Activated CD4-positive, CD25-positive, alpha-beta regulatory T cell treated with anti-CD3 and anti-CD28 coated beads, Interleukin-2, amount 50 U/mL, for 72 hours (primary cell): Measurements from ENCODE around the gene DENND2A.
A peak's percentile ranks its signal among the peaks of the same experiment; 100 is the strongest.
"Not testable (repeated sequence)": the region's sequence is repeated elsewhere in the genome, so short reads cannot be mapped to it uniquely, and the experiment has no call there.

Source experiments
- DNase-seq: peaks from one replicate; pipeline ENCODE4 v3.0.0; 2021

The DENND2A gene

DNA sequence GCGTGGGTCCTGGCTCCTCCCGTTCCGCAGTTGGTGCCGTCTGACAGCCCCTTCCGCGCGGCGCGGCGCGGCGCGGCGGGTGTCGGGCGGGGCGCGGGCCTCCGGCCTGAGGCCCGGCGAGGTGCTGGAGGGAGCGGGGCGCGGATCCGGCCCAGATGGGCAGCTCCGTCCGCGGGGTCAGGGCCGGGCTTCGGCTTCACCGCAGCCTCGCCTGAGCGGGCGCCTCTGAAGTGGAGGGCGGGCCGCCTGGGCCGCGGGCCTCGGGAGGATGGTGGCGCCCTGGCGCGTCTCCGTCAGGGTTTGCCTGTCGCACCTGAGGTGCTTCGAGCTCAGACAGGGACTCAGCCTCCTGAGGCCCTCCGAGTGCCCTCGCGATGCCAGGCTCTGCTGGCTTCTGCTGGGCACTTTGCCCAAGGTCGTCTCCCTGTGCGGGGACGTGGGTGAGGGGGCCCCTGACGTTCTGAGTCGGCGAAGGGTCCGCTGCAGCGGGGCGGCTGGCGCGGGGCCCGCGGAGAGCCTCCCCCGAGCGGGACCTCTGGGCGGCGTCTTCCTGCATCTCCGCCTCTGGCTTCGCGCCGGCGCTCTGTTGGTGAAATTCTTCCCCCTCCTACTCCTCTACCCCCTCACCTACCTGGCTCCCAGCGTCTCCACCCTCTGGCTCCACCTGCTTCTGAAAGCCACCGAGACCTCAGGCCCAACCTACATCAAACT is 32.6 kb upstream of the DENND2A start:
- DNase-seq = peak; percentile 71

DNA sequence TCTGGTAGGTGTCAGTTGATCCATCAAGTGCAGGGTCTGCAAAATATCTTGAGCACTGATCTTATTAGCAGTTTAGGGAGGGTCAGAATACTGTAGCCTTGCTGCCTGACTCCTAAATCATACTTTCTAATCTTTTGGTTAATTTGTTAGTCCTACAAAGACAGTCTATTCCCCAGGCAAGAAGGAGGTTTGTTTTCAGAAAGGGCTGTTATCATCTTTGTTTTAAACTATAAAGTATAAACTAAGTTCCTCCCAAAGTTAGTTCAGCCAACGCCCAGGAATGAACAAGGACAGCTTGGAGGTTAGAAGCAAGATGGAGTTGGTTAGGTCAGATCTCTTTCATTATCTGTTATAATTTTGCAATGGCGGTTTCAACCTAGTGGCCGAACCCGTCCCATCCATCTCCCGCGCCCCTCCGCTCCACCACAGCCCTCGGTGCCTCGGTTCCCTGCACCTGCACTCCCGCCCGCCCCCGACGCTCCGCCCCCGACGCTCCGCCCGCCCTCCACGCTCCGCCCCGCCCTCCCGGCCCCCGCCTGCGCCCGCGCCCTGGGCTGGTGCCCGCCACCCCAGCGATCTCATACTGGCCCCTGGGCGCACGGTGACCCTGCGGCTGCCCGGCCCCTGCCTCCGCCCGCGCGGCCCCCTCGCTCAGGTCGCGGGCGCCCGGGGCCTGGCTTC is 31.9 kb upstream of the DENND2A start, which contains the start of gene ADCK2:
TSS of gene ADCK2 (plus strand) at position 564 of the 681 bp plus-strand sequence. CDS start 386 bp downstream, outside the sequence.
- peak; percentile 70 for DNase-seq

DNA sequence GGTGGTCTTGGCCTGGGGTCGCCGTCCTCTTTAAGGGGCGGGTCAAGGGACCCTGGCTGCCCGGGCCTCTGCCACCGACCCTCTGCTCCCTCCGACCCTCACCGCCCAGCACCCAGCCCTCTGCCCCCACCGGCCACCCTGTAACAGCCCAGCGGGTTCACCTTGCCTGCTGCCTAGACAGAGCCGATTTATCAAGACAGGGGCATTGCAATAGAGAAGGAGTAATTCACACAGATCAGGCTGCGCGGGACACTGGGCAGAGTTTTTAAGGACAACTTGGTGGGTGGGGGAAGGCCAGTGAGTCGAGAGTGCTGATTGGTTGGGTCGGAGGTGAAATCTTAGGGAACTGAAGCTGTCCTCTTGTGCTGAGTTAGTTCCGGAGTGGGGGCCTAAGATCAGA is 31.4 kb upstream of the DENND2A start:
- DNase-seq = no peak

DNA sequence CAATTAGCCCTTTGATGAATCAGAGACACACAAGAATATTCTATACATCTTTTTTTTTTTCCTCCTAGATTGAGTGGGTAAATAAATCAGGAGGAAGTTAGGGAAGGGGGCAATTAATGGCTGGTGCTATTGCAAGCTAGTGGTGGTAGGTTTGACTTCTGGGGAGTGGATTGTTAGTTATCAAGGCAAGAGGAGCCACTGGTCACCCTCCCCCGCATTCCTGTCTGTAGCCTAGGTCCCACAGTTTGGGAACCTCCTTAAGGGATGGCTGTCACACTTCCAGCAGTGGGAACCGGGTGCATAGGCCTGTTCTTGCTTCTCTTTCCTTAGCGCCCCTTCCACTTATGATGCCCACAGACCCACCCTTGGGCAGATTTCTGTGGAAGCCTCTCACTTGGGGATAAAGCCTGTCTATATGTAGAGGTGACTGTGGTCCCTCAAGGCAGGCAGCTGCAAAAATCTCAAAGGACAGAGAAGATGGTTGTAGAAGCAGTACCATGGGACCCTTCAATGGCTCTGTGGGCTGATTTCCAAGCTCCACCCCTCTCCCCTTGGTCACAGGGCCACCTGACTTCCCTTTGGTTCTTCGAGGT is 29.8 kb upstream of the DENND2A start:
- no peak for DNase-seq

DNA sequence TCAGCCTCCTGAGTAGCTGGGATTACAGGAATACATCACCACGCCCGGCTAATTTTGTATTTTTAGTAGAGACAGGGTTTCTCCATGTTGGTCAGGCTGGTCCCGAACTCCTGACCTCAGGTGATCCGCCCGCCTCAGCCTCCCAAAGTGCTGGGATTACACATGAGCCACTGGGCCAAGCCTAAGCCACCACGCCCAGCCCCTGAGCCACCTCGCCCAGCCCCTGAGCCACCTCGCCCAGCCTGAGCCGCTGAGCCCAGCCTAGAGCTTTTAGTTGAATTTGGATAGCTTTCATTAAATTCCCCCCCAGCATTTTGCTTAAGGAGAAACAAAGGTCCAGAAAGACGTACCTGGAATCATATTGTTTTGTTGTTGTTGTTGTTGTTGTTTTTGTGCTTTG is 29.2 kb upstream of the DENND2A start:
- DNase-seq = not testable (repeated sequence)

DNA sequence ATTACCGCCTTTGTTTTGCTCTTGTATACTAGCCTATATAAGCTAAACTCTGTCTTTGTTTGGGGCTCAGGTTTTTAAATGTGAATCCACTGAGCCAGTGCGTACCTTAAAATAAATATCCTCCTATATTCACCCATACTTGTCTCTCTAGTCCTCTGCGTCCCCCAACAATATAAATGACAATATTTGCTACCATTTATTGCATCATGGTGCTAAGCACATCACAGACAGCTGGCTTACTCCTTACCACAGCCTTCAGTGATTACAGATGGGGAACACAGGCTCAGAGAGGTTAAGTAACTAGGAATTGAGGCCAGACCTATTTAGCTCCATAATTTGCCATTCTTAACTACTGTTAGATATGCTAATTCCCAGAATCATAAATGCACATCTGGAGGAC is 28.7 kb upstream of the DENND2A start:
- DNase-seq = no peak

DNA sequence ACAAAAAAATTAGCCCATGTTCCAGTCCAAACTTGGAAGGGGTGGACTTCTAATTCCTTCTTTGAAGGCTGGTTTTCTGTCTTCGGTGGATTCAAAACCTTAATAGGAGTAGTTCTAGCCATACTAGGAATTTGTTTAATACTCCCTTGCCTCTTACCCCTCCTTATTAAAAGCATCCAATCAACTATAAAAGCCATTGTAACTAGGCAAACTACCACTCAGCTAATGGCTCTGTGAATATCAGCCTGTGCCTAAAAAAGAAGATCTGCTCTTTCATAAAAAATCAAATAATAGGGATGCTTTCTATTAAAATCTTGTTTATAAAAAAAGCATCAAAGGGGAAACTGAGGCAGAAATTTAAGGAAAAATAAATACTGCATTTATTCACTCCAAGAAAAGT is 28.0 kb upstream of the DENND2A start:
- no peak for DNase-seq

DNA sequence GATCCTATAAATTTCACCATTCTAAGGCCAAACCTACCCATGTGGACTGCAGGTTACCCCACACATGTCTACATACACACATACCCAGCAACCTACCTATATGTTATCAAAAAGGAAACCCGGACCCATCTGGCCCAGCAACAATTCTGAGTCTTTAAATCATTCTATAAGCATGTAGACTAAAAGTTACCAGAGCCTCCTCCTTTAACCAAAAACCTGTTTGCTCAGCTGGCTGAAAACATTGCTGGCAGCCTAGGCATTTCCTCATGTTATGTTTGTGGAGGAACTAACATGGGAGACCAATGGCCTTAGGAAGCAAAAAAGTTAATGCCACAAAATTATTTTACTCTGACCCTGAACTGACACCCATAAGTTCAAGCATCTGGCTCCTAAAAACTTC is 26.9 kb upstream of the DENND2A start:
- no peak for DNase-seq

DNA sequence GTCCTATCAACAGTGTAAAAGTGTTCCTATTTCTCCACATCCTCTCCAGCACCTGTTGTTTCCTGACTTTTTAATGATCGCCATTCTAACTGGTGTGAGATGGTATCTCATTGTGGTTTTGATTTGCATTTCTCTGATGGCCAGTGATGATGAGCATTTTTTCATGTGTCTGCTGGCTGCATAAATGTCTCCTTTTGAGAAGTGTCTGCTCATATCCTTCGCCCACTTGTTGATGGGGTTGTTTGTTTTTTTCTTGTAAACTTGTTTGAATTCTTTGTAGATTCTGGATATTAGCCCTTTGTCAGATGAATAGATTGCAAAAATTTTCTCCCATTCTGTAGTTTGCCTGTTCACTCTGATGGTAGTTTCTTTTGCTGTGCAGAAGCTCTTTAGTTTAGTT is 22.3 kb upstream of the DENND2A start:
- not testable (repeated sequence) for DNase-seq

DNA sequence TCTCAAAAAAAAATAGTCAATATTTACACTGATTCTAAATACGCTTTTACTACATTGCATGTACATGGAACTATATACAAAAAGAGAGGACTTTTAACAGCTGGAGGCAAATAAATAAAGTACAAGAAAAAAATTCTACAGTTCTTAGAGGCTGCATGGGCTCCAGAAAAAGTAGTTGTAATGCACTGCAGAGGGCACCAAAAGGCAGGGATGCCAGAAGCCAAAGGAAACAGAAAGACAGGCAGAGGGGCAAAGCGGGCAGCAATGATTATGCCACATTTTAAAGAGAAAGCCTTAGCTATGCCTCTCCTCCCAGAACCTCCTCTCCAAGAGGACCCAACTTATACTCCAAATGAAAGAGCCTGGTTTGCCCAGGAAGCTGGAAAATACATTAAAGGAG is 20.5 kb upstream of the DENND2A start:
- DNase-seq = no peak

DNA sequence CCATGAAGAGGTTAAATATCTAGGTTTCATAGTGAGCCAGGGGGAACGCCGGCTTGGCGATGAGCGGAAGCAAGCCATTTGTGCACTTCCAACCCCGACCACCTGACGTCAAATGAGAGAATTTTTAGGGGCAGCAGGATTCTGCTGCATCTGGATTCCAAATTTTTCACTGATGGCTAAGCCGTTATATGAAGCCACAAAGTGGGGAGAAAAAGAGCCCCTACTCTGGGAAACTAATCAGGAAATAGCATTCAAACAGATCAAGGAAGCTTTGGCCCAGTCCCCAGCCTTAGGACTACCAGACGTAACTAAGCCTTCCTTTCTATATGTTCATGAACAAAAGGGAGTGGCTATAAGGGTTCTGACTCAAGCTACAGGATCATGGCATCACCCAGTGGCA is 19.2 kb upstream of the DENND2A start:
- no peak for DNase-seq

DNA sequence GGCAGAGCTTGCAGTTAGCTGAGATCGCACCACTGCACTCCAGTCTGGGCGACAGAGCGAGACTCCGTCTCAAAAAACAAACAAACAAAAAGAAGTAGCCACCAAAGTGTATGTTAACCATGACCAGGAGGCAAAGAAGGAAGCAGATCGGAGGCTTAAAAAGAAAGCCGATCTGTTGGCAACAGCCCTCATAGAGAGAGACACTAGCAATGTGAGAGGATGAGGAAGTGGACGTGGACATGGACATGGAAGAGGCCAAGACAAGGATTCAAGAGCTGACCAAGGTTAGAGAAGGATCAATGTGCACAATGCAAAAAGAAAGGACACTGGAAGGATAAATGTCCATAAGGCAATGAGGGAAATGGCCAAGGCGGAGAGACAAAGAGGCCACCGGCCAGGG is 17.3 kb upstream of the DENND2A start:
- DNase-seq = no peak

DNA sequence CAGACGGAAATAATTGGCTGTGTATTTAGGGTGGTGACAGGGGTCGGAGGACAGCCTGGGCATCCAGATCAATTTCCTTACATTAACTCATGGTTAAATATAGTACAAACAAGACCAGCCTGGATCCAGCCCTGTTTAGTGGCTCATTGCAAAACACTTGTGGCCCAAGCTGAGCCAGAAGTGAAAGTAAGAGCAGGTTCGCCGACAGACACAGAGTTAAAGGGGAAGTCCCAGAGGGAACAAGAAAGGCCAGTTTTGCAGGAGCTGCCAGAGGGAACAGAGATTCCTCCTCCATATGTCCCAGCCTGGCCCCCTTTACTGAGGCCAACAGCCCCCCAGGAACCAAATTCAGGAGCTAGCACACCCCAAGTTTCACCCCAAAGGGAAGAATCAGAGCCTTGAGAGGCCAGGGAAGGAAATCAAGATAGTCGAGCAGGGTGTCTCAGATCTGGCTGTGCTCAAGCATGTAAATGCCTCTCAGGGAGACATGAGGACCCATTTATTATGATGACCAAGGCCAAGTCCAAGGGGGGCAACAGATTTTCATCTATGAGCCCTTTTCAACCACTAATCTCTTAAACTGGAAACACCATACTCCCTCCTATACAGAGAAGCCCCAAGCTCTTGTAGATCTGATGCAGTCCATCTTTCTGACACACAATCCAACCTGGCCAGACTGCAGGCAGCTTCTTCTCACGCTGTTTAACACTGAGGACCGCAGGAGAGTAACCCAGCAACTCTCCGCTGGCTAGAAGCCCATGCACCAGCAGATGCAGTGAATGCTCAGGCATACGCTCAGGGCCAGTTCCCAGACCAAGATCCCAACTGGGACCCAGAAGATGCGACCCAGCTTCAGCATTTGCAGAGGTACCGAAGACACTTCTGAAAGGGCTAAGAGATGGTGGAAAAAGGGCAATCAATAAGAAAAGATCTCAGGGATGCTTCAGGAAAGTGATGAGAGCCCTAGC is 16.2 kb upstream of the DENND2A start:
- no peak for DNase-seq

DNA sequence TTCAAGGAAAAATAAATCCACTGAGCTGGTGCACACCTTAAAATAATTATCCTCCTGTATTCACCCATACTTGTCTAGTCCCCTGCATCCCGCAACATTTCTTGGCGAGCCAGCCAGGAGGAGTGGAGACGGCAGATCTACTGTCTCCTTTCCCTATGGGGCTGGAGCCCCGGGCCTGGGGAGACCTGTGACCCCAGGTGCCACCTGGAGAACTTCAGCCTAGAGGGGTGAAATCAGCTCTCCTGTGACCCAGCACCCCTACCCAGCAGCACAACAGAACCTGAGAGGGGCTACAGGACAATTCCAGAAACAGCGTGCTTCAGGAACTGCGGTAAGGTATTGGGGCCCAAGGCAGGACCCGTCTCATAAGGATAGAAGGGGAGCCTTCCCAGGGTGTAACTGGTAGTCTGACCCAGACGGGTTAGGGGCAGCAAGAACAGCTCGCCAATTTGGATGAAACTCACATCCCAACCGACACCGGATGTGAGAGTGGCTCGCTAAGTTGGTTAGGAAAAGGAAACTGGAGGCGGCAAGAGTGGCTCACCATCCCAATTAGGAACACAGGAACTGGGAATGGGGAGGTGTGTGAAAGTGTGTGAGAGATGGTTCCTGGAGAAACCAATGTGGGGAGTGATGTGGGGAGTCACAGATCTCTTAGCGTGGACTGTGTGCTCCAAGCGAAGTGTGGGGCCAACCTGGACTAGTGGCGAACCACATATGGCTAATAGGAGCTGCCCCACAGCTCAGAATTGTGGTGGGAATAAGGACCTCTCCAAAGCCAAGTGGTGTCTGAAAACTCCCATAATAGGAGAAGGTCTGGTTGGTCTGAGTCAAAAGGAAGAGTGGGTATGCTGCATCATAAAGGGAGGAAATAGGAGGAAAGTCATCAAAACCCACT is 15.1 kb upstream of the DENND2A start:
- no peak for DNase-seq

DNA sequence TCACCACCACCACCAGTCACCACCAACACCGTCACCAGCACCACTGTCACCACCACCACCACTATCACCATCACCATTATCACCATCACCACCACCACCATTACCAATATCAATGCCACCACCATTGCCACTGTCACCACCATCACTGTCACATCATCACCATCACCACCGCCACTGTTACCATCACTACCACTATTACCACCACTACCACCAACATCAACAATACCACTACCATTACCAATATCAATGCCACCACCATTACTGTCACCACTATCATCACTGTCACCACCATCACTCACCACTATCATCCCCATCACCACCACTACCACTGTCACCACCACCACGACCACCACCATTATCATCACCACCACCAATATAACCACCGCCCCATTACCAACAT is 14.0 kb upstream of the DENND2A start:
- no peak for DNase-seq

DNA sequence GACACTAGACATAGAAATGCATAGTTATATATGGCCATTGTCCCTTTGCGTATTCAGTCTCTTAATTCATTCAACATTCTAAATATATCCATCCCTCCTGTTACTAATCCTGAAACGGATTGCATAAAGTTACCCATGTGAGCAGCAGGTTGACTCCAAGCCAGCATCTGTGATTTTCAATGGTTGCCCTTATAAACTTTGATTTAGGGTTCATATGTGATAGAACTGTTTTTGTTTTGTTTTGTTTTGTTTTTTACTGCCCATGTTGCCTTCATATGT is 13.4 kb upstream of the DENND2A start:
- no peak for DNase-seq

DNA sequence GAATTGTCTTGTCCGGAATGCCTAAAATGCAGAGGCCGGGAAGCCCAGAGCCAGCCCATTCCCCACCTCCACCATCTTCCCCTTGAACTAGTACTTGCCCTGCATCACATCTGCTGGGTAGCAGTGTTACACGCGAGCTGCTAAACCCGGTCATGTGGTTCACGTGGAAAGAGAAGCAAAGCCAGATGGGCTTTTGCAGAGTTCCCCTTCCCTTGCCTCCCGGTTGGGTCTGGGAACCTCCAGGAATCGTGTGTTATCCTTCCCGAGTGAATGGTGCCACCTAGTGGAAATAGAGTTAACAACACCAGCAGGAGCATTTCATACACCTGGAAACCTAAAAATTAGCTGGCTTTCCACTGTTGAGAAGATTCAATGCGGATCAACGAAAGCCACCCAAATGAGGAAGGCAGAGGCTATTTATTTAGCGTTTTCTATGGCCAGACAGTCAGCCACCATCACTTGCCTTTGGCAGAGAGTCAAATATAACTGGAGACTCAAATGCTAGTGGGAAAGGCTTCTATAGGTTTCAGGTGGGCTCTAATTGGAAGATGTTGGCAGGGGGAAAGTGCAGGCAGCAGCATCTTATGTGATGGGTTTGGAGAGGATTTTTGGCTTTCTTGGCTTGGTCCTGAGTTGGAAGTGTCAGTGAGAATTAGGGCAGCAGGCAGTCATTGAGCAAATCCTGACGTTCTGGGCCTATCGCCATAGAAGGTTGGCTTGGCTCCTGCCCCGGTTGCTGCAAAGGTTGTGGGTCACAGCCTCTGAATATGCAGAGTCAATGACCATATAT is 12.9 kb upstream of the DENND2A start:
- no peak for DNase-seq

DNA sequence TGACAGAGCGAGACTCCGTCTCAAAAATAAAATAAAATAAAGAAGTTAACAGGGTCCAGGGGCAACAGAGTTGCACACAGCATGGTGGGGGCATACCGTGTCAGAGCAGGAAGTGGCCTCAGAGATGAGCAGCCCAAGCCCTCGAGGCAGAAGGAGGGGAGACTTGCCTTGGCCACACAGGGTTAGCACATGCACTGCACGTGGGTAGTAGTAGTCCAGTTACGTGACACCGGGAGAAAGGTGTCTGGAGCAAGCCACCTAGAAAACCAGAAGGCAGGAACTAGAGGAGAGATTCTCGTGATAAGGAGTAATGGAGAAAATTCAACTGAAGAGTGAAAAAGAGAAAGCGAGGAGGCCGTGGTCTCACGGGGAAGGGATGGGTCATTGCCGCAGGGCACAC is 9.8 kb upstream of the DENND2A start:
- DNase-seq = no peak

DNA sequence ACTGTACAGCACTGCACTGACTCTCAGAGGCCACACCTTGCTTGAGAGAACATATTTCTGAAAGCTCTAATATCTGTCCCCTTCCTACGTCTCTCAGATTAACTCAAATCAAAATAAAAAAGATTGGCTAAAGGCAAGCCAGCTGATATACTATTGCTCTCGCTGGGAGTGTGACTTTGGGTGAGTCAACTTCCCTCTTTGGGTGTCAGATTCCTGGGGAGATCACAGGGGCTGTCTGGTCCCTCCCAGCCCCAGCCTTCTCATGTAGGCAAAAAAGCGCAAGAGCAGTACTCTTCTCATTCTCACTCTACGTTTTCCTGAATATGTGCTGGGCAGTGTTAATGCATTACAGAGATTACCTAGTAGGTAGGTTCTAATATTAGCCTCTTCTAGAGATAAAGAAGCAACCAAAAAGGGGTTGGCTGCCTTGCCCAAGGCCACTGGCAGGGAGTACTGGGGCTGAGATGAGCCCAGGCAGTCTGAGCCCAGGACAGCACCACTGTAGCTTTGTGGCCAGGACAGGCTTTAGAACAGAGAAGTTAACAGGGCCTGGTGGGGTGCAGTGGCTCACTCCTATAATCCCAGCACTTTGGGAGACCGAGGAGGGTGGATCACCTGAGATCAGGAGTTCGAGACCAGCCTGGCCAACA is 9.1 kb upstream of the DENND2A start:
- no peak for DNase-seq

DNA sequence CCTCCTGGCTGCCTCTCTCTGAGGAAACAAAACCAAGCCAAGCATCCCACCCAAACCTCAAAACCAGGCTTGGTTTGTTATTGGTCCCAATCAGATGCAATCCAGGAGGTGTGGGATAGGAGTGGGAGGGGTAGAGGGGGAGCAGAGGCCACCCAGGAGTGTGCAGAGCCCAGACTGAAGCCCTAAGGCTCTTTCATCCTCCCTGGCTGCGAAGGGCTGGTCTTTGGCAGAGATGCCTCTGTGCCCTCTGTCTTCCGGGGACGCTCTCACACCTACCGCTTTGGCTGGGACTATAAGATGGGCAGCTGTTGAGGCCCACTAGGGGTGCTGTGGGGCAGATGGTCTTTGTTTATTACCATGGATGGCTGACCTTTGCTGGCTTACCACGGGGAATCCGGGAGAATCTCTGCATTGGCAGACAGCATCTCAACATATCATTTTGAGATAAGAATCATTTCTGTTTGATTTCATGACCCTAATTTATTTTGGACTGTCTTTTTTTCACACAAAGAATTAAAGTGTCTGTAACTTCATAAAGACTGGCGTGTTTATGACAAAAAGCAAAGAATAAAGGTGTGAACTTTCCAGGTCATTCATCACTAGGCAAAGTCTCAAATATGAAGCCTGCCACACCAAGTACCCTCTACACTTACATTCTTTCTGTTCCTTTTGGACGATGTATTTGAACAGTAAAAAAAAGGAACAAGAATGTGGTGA is 6.5 kb upstream of the DENND2A start:
- no peak for DNase-seq
